CD4-positive, alpha-beta T cell treated with Interleukin-15 for 1 hour (primary cell): Measurements from ENCODE around the gene LOX.

Experiments
- DNase-seq: peaks from one replicate; pipeline ENCODE4 v3.0.0-alpha.2; 2020

Gene LOX

GRCh38 chr5:122078116-122079110 lies at the start of gene LOX:
Gene LOX, minus strand, starts transcription at chr5:122078259. Its CDS starts 274 bp downstream, at chr5:122077985.
- DNase-seq: no peak

- DNase-seq: no peak
Measured at GRCh38 chr5:122126756-122127321, 48.8 kb upstream of the LOX start.

- no peak for DNase-seq
Measured at GRCh38 chr5:122126177-122126755, 48.2 kb upstream of the LOX start.

- DNase-seq: no peak
Measured at GRCh38 chr5:122124766-122125165, 46.7 kb upstream of the LOX start.

- DNase-seq: no peak
Measured at GRCh38 chr5:122121479-122122465, 43.7 kb upstream of the LOX start.

- DNase-seq: no peak
Measured at GRCh38 chr5:122120957-122121356, 42.9 kb upstream of the LOX start.

GRCh38 chr5:122120493-122120892 lies 42.4 kb upstream of the LOX start:
- DNase-seq: no peak

GRCh38 chr5:122119205-122119604 lies 41.1 kb upstream of the LOX start:
- DNase-seq: no peak

- DNase-seq: no peak
Measured at GRCh38 chr5:122118356-122118948, 40.4 kb upstream of the LOX start.

GRCh38 chr5:122114501-122114900 lies 36.4 kb upstream of the LOX start:
- no peak for DNase-seq

GRCh38 chr5:122112733-122113558 lies 34.9 kb upstream of the LOX start:
- no peak for DNase-seq

GRCh38 chr5:122112063-122112462 lies 34.0 kb upstream of the LOX start:
- DNase-seq: no peak

- DNase-seq: no peak
Measured at GRCh38 chr5:122111460-122111859, 33.4 kb upstream of the LOX start.

- no peak for DNase-seq
Measured at GRCh38 chr5:122110987-122111386, 32.9 kb upstream of the LOX start.

- no peak for DNase-seq
Measured at GRCh38 chr5:122107016-122107415, 29.0 kb upstream of the LOX start.

GRCh38 chr5:122105909-122106308 lies 27.9 kb upstream of the LOX start:
- DNase-seq: no peak

- DNase-seq: no peak
Measured at GRCh38 chr5:122102825-122103224, 24.8 kb upstream of the LOX start.

- no peak for DNase-seq
Measured at GRCh38 chr5:122101636-122102285, 23.7 kb upstream of the LOX start.

- DNase-seq: no peak
Measured at GRCh38 chr5:122099060-122099790, 21.2 kb upstream of the LOX start.

GRCh38 chr5:122097391-122097790 lies 19.3 kb upstream of the LOX start:
- no peak for DNase-seq
